Uterus (tissue), 4 donors: Measurements from ENCODE around the gene MAP3K8. TPM values are rescaled to one million over a fixed set of nuclear protein-coding genes. Genes with fewer than 3 reads are reported as not detected.

Source experiments
- DNase-seq, 2 donors: peaks; one replicate each; pipeline ENCODE4 v3.0.0-alpha.2; 2019 to 2020
- H3K27ac ChIP-seq, 2 donors: fragments of 200-600 bp; sonication (generic); 1 replicate in 1 of 2; 2 replicates in 1 of 2; pipeline ENCODE4 v1.5.1; 2016 to 2018
- H3K27me3 ChIP-seq, 2 donors: fragments of 200-600 bp; sonication (generic); one replicate each; pipeline ENCODE4 v1.5.1; 2018 to 2019; ENCODE audit warnings: control low read depth in 1 of 2
- H3K36me3 ChIP-seq, 2 donors: fragments of 200-600 bp; sonication (generic); one replicate each; pipeline ENCODE4 v1.5.1; 2019; ENCODE audit warnings: control low read depth in 1 of 2
- H3K4me1 ChIP-seq, 2 donors: fragments of 200-600 bp; sonication (generic); one replicate each; pipeline ENCODE4 v1.5.1; 2018 to 2019; ENCODE audit warnings: control low read depth in 1 of 2
- H3K4me3 ChIP-seq, 2 donors: fragments of 200-600 bp; sonication (generic); 1 replicate in 1 of 2; 2 replicates in 1 of 2; pipeline ENCODE4 v1.5.1; 2018 to 2019; ENCODE audit warnings: mild to moderate bottlenecking in 1 of 2
- H3K9me3 ChIP-seq, 2 donors: fragments of 200-600 bp; sonication (generic); one replicate each; pipeline ENCODE4 v1.5.1; 2019; ENCODE audit warnings: control low read depth in 1 of 2
- CTCF ChIP-seq, 4 experiments: fragments of 200-600 bp in 2 of 4; fragments of 450-650 bp in 2 of 4; sonication (generic) in 2 of 4; IDR thresholded peaks; one replicate each; pipeline ENCODE4 v1.5.1; 2016 to 2019; ENCODE audit warnings: antibody characterized with exemption in 4 of 4, mild to moderate bottlenecking in 2 of 4, moderate library complexity in 1 of 4
- POLR2A ChIP-seq, 2 donors: fragments of 450-650 bp; IDR thresholded peaks; one replicate each; pipeline ENCODE4 v1.6.1; 2016; ENCODE audit warnings: antibody characterized with exemption in 2 of 2, mild to moderate bottlenecking in 1 of 2, moderate library complexity in 1 of 2
- intact Hi-C: fragments of 100-400 bp; cut with DNase I; formaldehyde crosslinking; loops from one replicate; pipeline ENCODE4 v1.15.1; 2023; ENCODE audit warnings: low total_unique reads
- total RNA-seq, 4 donors: library from RNA; depleted of rRNA in 3 of 4; stranded (reverse); fragments of >200 nt in 3 of 4; gene quantifications; one replicate each; pipeline versions ENCODE4 v1.1.0 to v1.2.4, GENCODE V29; 2014 to 2023
- donor health status: DM: yes; HTN: yes; CAD: no.

MAP3K8 gene
- total RNA-seq, 4 donors from 2014 or later = 13.3 to 63.0 (median 24.4) TPM

GRCh38 chr10:30412901-30413300, 21.1 kb upstream of the MAP3K8 start:
- no peak for DNase-seq
- H3K9me3 ChIP-seq = no peaks in the 10 kb centered on the region
- no peaks in the 10 kb centered on the region for H3K27me3 ChIP-seq
- intact Hi-C loops = loop anchor here (5.0 kb wide), 1 partner anchor 129 kb away; no protein-coding TSS in a partner anchor
- H3K27ac ChIP-seq = no peak overlapping the region
- H3K36me3 ChIP-seq = no peaks in the 10 kb centered on the region
- no peak overlapping the region for H3K4me3 ChIP-seq
- no peaks in the 10 kb centered on the region for H3K4me1 ChIP-seq
- TF ChIP-seq POLR2A (IDR thresholded peaks at IDR 0.05) (no peak), CTCF (IDR thresholded peaks at IDR 0.05) (no peak)

DNA sequence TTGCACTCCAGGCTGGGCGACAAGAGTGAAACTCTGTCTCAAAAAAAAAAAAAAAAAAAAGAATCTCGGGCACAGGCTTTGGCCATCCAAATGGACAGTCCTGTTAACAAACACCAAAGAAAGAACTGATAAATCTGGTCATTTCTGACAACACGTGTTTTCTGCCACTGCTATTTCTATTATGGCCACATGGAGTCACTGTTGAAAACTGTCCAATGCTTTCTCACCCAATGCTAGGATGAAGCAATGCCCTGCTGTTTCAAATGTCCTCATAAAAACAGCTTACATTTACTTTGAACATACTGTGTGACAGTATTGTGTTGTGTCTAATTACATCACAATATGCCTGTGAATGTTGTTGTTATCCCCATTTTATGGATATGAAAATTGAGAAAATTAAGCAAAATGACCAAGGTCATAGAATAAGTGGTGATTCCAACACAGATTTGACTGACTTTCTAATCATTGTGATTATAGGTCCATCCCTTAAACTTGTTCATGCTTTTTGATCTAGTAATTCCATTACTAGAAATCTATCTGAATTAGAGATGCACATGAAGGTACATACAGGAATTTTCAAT, 19.9 kb upstream of the MAP3K8 start:
- H3K27me3 ChIP-seq = no peaks in the 10 kb centered on the region
- H3K4me1 ChIP-seq = no peaks in the 10 kb centered on the region
- H3K9me3 ChIP-seq = no peaks in the 10 kb centered on the region
- H3K27ac ChIP-seq = no peak overlapping the region
- no peak overlapping the region for H3K4me3 ChIP-seq
- no peak for DNase-seq
- TF ChIP-seq CTCF (IDR thresholded peaks at IDR 0.05) = peak; percentile 75 to 95 (median 87)
- TF ChIP-seq POLR2A (IDR thresholded peaks at IDR 0.05) = no peak
- no peaks in the 10 kb centered on the region for H3K36me3 ChIP-seq
- intact Hi-C loops = loop anchor here (5.0 kb wide), 1 partner anchor 128 kb away; no protein-coding TSS in a partner anchor

GRCh38 chr10:30415593-30415992, 18.4 kb upstream of the MAP3K8 start:
- intact Hi-C loops = no loop called here
- H3K4me1 ChIP-seq = no peaks in the 10 kb centered on the region
- H3K27ac ChIP-seq = no peak overlapping the region
- no peaks in the 10 kb centered on the region for H3K27me3 ChIP-seq
- TF ChIP-seq POLR2A (IDR thresholded peaks at IDR 0.05) = no peak
- no peak for TF ChIP-seq CTCF (IDR thresholded peaks at IDR 0.05)
- no peak for DNase-seq
- no peaks in the 10 kb centered on the region for H3K9me3 ChIP-seq
- no peaks in the 10 kb centered on the region for H3K36me3 ChIP-seq
- no peak overlapping the region for H3K4me3 ChIP-seq

DNA sequence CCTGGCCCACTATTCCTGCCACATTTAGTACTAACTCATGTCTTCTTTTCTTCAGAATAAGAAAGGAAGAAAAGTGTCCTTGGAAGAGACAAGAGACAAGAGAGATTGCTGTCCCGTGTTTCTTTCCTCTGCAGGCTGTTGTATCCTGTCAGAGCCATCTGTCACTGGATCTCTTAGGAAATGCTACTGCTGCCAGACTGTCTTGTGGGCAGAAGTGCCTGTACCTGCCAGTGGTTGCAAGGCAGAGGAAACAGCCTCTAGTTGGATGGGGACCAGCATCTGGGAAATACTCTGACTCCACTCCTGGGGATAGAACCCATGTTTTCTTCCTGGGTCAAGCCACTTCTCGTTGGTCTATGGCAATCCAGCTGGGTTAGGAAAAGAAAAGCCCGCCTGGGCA, 16.7 kb upstream of the MAP3K8 start:
- DNase-seq = no peak
- H3K36me3 ChIP-seq = no peaks in the 10 kb centered on the region
- intact Hi-C loops = no loop called here
- no peaks in the 10 kb centered on the region for H3K4me1 ChIP-seq
- no peaks in the 10 kb centered on the region for H3K27me3 ChIP-seq
- TF ChIP-seq CTCF (IDR thresholded peaks at IDR 0.05) = no peak
- TF ChIP-seq POLR2A (IDR thresholded peaks at IDR 0.05) = no peak
- H3K9me3 ChIP-seq = no peaks in the 10 kb centered on the region
- no peak overlapping the region for H3K27ac ChIP-seq
- no peak overlapping the region for H3K4me3 ChIP-seq

- intact Hi-C loops = no loop called here
These were observed 13.7 kb upstream of the MAP3K8 start for GRCh38 chr10:30420266-30420665.

More at GRCh38 chr10:30420266-30420665, 13.7 kb upstream of the MAP3K8 start:
- TF ChIP-seq POLR2A (IDR thresholded peaks at IDR 0.05) = no peak
- no peak for TF ChIP-seq CTCF (IDR thresholded peaks at IDR 0.05)
- Histone ChIP-seq H3K4me1 (no peaks in the 10 kb centered on the region), H3K27ac (no peak overlapping the region), H3K9me3 (no peaks in the 10 kb centered on the region), H3K36me3 (no peaks in the 10 kb centered on the region), H3K4me3 (no peak overlapping the region), H3K27me3 (no peaks in the 10 kb centered on the region)
- DNase-seq = no peak
